DOHH2 (cell line): ENCODE measurements around the gene GNPTAB.

Experiments
- H3F3A ChIP-seq: fragments of 200-600 bp; sonication (generic), shearing (Covaris generic); 2 replicates; pipeline ENCODE4 v1.6.0; 2016; ENCODE audit warnings: antibody characterized with exemption, mild to moderate bottlenecking; ENCODE audit not compliant: control insufficient read depth, insufficient read depth
- H3K27ac ChIP-seq: fragments of 200-600 bp; sonication (generic); 2 replicates; pipeline ENCODE4 v1.5.1; 2014; ENCODE audit warnings: low read depth, mild to moderate bottlenecking, low read length, moderate library complexity
- H3K27me3 ChIP-seq: fragments of 200-600 bp; sonication (generic); 2 replicates; pipeline ENCODE4 v1.6.1; 2014; ENCODE audit warnings: mild to moderate bottlenecking, low read length, mixed read lengths; ENCODE audit not compliant: control insufficient read depth
- H3K36me3 ChIP-seq: fragments of 200-600 bp; sonication (generic); 2 replicates; pipeline ENCODE4 v1.6.1; 2014; ENCODE audit warnings: mild to moderate bottlenecking, low read length, moderate library complexity, mixed read lengths; ENCODE audit not compliant: control insufficient read depth
- H3K4me1 ChIP-seq: fragments of 200-600 bp; sonication (generic); 2 replicates; pipeline ENCODE4 v1.6.1; 2014; ENCODE audit warnings: mild to moderate bottlenecking, low read length, mixed read lengths; ENCODE audit not compliant: control insufficient read depth
- H3K4me2 ChIP-seq: fragments of 200-600 bp; sonication (generic); 2 replicates; pipeline ENCODE4 v1.6.0; 2014; ENCODE audit warnings: mild to moderate bottlenecking, low read length, moderate library complexity
- H3K4me3 ChIP-seq: fragments of 200-600 bp; sonication (generic); 2 replicates; pipeline ENCODE4 v1.5.1; 2014; ENCODE audit warnings: mild to moderate bottlenecking, low read length, mixed read lengths
- H3K79me2 ChIP-seq: fragments of 200-600 bp; sonication (generic); 2 replicates; pipeline ENCODE4 v1.6.1; 2014; ENCODE audit warnings: mild to moderate bottlenecking, low read length, mixed read lengths; ENCODE audit not compliant: control insufficient read depth
- H3K9me2 ChIP-seq: fragments of 200-600 bp; sonication (generic); replicated peaks from 2 replicates; pipeline ENCODE4 v1.6.1; 2014; ENCODE audit warnings: mild to moderate bottlenecking, low read length, mixed read lengths; ENCODE audit not compliant: control insufficient read depth
- H3K9me3 ChIP-seq: fragments of 200-600 bp; sonication (generic); 2 replicates; pipeline ENCODE4 v1.6.1; 2014; ENCODE audit warnings: antibody characterized with exemption, low read length, mixed read lengths; ENCODE audit not compliant: control insufficient read depth, insufficient read depth
- H4K20me1 ChIP-seq: fragments of 200-600 bp; sonication (generic); 2 replicates; pipeline ENCODE4 v1.6.0; 2014; ENCODE audit warnings: low read depth, mild to moderate bottlenecking, antibody characterized with exemption, low read length, moderate library complexity; ENCODE audit not compliant: control insufficient read depth, insufficient read depth
- CTCF ChIP-seq: fragments of 200-600 bp; sonication (generic); IDR thresholded peaks from one replicate; pipeline ENCODE4 v1.5.1; 2014; ENCODE audit warnings: antibody characterized with exemption, mild to moderate bottlenecking, low read depth, low read length; ENCODE audit not compliant: poor library complexity, severe bottlenecking
- EZH2phosphoT487 ChIP-seq: fragments of 200-600 bp; sonication (generic); IDR thresholded peaks from 2 replicates; pipeline ENCODE4 v1.6.1; 2017; ENCODE audit warnings: borderline replicate concordance, mild to moderate bottlenecking, antibody characterized with exemption, low read length, moderate library complexity, mixed read lengths

GNPTAB gene

DNA sequence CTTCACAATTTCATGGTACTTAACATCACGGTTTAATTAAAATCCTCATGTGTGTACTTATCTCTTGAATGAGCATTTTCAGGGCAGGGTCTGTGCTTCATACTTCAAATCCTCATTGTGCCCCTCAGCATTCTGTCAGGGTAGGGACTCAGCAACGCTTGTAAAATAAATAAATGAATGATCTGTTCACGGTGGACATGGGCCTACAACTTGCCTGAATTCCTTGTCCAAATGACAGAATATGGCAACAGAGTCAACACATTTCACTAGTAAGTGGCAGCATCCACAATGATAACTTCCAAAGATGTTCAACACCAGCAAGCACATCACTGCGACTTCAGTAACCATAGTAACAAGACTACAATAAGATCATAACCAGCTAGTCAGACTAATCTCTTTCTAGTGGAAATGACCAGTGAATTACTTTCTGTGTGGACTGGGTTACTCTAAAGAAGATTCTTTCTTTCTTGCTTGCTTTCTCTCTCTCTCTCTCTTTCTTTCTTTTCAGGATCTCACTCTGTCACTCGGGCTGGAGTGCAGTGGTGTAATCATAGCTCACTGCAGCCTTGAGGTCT is 14.5 kb upstream of the GNPTAB start:
- Histone ChIP-seq H3K9me3 (no peaks in the 10 kb centered on the region), H4K20me1 (no peaks in the 10 kb centered on the region), H3F3A (no peaks in the 10 kb centered on the region), H3K27me3 (no peaks in the 10 kb centered on the region), H3K36me3 (no peaks in the 10 kb centered on the region), H3K4me3 (no peak overlapping the region), H3K4me1 (peaks cover 3% of the 10 kb centered on the region), H3K79me2 (no peaks in the 10 kb centered on the region), H3K27ac (no peak overlapping the region), H3K4me2 (no peak overlapping the region), H3K9me2 (no peaks in the 10 kb centered on the region)
- no peak for TF ChIP-seq CTCF
- no peak for TF ChIP-seq EZH2phosphoT487

- no peak overlapping the region for H3K27ac ChIP-seq
- H3K4me3 ChIP-seq, result no peak overlapping the region
- H3K79me2 ChIP-seq, result no peaks in the 10 kb centered on the region
- H3K4me2 ChIP-seq, result no peak overlapping the region
- peaks cover 17% of the 10 kb centered on the region for H3K4me1 ChIP-seq
- no peaks in the 10 kb centered on the region for H3K9me3 ChIP-seq
- TF ChIP-seq EZH2phosphoT487 (no peak), CTCF (no peak)
- no peaks in the 10 kb centered on the region for H3F3A ChIP-seq
- H3K27me3 ChIP-seq, result no peaks in the 10 kb centered on the region
- no peaks in the 10 kb centered on the region for H3K9me2 ChIP-seq
- H3K36me3 ChIP-seq, result no peaks in the 10 kb centered on the region
- no peaks in the 10 kb centered on the region for H4K20me1 ChIP-seq
Measured at GRCh38 chr12:101841069-101841468, 10.3 kb upstream of the GNPTAB start.

DNA sequence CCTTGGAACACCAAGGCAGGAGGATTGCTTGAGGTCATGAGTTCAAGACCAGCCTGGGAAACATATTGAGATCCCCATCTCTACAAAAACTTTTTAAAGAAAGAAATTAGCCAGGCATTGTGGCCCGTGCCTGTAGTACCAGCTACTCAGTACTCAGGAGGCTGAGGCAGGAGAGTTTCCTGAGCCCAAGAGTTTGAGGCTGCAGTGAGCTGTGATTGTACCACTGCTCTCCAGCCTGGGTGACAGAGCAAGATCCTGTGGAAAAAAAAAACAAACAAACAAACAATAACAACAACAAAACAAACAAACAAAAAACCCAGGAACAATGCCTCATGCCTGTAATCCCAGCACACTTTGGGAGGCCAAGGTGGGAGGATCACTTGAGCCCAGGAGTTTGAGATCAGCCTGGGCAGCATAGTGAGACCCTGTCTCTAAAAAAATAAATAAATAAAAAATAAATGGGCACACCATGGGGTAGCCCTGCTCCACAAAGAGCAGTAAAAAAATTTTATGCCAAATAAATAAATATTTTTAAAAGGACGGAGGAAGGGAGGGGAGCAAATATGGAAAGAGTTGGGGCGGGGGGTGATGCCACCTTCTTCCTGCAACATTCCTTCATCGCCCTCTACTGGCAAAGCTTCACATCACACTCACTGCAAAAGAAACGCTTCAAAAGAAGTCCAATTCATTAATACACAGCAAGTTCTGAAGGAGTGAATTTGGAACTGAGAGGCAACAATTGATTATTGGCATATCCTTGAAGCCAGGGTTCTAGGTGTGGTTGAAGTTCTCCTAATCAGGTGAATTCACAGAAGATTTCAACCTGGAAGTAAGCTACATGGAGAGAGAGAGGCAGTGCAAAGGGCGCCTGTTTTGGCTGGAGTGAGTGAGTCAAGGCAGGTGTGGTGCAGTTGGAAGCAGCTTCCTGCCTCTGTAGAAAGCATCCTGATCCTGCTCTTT is 8.8 kb upstream of the GNPTAB start:
- Histone ChIP-seq H3K4me1 (peaks cover 17% of the 10 kb centered on the region), H3K27ac (peak overlapping the region; percentile 30; the same call in 1 of the 2 replicates), H4K20me1 (no peaks in the 10 kb centered on the region), H3K9me3 (no peaks in the 10 kb centered on the region), H3K27me3 (no peaks in the 10 kb centered on the region), H3K9me2 (no peaks in the 10 kb centered on the region), H3K4me2 (peak overlapping the region; percentile 61), H3K36me3 (no peaks in the 10 kb centered on the region), H3F3A (peaks cover 3% of the 10 kb centered on the region; the same call in 1 of the 2 replicates), H3K4me3 (peak overlapping the region; percentile 42), H3K79me2 (no peaks in the 10 kb centered on the region)
- TF ChIP-seq EZH2phosphoT487, result no peak
- TF ChIP-seq CTCF, result peak; percentile 79
